ENCODE data around the gene PLCB1. TPM values are rescaled to one million over a fixed set of nuclear protein-coding genes. Genes with fewer than 3 reads are reported as not detected.

Gene PLCB1
- total and polyA plus RNA-seq, 2 donors (not counting 3 experiments of a cell fraction or from before 2014, with no cell fraction given), result 10.2 to 53.4 TPM

- H3K9ac ChIP-seq (replicated peaks; ENCODE audit: extremely low read depth, insufficient read depth, low read length), result no peak overlapping the region
- H2AFZ ChIP-seq (ENCODE audit: low read depth, low read length), result no peak overlapping the region
- CTCF ChIA-PET, result interaction anchor here (1.3 to 1.6 kb wide), 2 partner anchors 60 to 116 kb away, joined by 3 to 4 read pairs; no protein-coding TSS in a partner anchor
- DNase-seq (ENCODE audit: low read depth, low spot score) (no peak), FAIRE-seq (no peak)
- POLR2A ChIA-PET, result no interaction called here
- no TSS peak for BruUV-seq (replicated peaks)
- H3K79me2 ChIP-seq (ENCODE audit: control insufficient read depth, insufficient read depth, low read length), result no peaks in the 10 kb centered on the region
- H3K4me2 ChIP-seq (ENCODE audit: insufficient read depth, low read length), result no peak overlapping the region
- H4K20me1 ChIP-seq (replicated peaks; ENCODE audit: control insufficient read depth, extremely low read depth, insufficient read depth, low read length), result no peaks in the 10 kb centered on the region
- no peaks in the 10 kb centered on the region for H3K9me3 ChIP-seq (replicated peaks; ENCODE audit: control insufficient read depth, insufficient read depth, low read length)
- no peak overlapping the region for H3K27ac ChIP-seq (ENCODE audit: insufficient read depth, low read depth, low read length)
- intact Hi-C loops (cut with micrococcal nuclease), result no loop called here
- H3K9me1 ChIP-seq (replicated peaks; ENCODE audit: control insufficient read depth, extremely low read depth, insufficient read depth, low read length), result no peaks in the 10 kb centered on the region
- no peak overlapping the region for H3K4me3 ChIP-seq (replicated peaks in 1 of 3; ENCODE audit: insufficient read depth in 1 of 3, low read depth in 1 of 3, low read length in 3 of 3)
- no peaks in the 10 kb centered on the region for H3K36me3 ChIP-seq (ENCODE audit: control insufficient read depth in 2 of 2, extremely low read depth in 1 of 2, insufficient read depth in 2 of 2, low read length in 2 of 2)
- dilution Hi-C loops (cut with MboI; ENCODE audit: extremely low pct_ligation_motif_present, low sequenced_read_pairs), result no loop called here
- H3K27me3 ChIP-seq (ENCODE audit: control insufficient read depth in 2 of 2, insufficient read depth in 2 of 2, low read length in 2 of 2), result no peaks in the 10 kb centered on the region
- TF ChIP-seq, protein P1, sequence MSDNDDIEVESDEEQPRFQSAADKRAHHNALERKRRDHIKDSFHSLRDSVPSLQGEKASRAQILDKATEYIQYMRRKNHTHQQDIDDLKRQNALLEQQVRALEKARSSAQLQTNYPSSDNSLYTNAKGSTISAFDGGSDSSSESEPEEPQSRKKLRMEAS (IDR thresholded peaks at IDR 0.05; ENCODE audit: insufficient read depth, insufficient read length), result no peak
- TF ChIP-seq JUN (IDR thresholded peaks at IDR 0.05; ENCODE audit: borderline replicate concordance, insufficient read depth, insufficient read length, low read depth) (no peak), POLR2A (IDR thresholded peaks at IDR 0.05; ENCODE audit: low read depth, low read length) (no peak), EZH2 (IDR thresholded peaks at IDR 0.05; ENCODE audit: borderline replicate concordance, low read depth, low read length, severe bottlenecking) (no peak), MYC (IDR thresholded peaks at IDR 0.05; ENCODE audit: low read depth, low read length) (no peak), POLR2AphosphoS5 (IDR thresholded peaks at IDR 0.05; ENCODE audit: insufficient read depth, low read depth, low read length) (no peak), GATA2 (IDR thresholded peaks at IDR 0.05; ENCODE audit: insufficient read depth, insufficient read length, low read depth, low read length) (no peak), FOS (IDR thresholded peaks at IDR 0.05; ENCODE audit: borderline replicate concordance, insufficient read depth, low read length) (no peak)
- TF ChIP-seq, protein P2, sequence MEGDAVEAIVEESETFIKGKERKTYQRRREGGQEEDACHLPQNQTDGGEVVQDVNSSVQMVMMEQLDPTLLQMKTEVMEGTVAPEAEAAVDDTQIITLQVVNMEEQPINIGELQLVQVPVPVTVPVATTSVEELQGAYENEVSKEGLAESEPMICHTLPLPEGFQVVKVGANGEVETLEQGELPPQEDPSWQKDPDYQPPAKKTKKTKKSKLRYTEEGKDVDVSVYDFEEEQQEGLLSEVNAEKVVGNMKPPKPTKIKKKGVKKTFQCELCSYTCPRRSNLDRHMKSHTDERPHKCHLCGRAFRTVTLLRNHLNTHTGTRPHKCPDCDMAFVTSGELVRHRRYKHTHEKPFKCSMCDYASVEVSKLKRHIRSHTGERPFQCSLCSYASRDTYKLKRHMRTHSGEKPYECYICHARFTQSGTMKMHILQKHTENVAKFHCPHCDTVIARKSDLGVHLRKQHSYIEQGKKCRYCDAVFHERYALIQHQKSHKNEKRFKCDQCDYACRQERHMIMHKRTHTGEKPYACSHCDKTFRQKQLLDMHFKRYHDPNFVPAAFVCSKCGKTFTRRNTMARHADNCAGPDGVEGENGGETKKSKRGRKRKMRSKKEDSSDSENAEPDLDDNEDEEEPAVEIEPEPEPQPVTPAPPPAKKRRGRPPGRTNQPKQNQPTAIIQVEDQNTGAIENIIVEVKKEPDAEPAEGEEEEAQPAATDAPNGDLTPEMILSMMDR (IDR thresholded peaks at IDR 0.05; ENCODE audit: extremely low read depth in 1 of 2, insufficient read depth in 1 of 2, low read depth in 1 of 2, low read length in 2 of 2), result no peak
- no peaks in the 10 kb centered on the region for H3K4me1 ChIP-seq (ENCODE audit: control insufficient read depth, extremely low read depth, insufficient read depth, low read length)
Observed at GRCh38 chr20:8914421-8914820, 782.4 kb downstream of the PLCB1 start.
